HG02973 (cell line): ENCODE results near the gene ARHGAP27.
"Not testable (repeated sequence)": the region's sequence is repeated elsewhere in the genome, so short reads cannot be mapped to it uniquely, and the experiment has no call there.

ENCODE experiments used
- ATAC-seq: cut with Tn5 transposase; IDR thresholded peaks from one replicate; pipeline ENCODE4 v1.9.1; 2021; ENCODE audit warnings: moderate library complexity; ENCODE audit not compliant: unreplicated experiment

The ARHGAP27 gene

DNA sequence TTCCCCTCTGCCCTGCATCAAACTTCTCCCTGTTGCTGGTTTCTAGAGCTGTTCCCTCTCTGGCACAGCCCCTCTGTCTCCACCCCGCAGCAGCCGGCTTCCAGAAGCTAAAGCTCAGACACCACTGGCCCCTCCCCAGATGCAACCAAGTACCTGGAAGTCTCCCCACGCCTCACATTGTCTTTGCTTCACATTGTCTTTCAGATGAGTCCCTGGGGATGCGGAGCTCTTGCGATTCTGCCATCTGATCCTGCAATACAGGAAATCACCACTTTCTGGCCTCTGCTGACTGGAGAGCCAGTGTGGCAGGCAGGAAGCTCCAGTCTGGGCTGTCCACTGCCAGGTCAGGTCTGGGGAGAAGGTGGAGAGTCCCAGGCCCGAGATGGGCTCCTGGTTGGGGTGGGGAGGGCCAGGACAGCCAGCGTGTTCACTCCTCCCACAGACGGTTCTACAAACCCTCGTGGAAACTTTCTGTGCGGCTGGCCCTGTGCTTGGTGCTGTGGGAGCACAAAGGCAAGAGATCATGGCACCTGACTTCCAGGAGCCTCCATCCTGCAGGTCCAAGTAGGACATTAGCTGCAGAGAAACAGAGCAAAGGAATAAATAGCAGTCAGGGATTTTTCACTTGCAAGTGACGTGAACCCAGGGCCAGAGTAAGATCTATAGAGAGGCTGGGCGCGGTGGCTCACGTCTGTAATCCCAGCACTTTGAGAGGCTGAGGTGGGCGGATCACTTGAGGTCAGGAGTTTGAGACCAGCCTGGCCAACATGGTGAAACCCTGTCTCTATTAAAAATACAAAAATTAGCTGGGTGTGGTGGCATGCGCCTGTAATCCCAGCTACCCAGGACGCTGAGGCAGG lies 67.9 kb downstream of the ARHGAP27 start:
- ATAC-seq = no peak

DNA sequence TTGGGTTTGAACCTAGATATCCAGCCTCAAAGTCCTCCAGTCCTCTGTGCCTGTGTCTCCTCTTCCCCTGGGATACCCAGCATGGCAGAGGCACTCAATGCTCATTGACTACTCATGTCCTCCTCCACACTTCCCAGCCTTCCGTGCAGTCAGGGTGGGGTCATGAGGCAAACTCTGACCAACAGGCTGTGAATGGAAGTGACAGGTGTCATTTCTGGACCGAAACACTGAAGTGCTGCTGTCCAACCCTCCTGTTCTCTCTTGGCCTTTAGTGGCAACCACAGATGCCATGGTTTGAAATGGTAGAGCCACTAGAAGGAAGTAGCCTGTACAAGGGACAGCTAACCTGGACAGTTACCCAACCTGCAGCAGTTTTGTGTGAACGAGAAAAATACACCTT lies 69.2 kb downstream of the ARHGAP27 start:
- ATAC-seq = no peak

DNA sequence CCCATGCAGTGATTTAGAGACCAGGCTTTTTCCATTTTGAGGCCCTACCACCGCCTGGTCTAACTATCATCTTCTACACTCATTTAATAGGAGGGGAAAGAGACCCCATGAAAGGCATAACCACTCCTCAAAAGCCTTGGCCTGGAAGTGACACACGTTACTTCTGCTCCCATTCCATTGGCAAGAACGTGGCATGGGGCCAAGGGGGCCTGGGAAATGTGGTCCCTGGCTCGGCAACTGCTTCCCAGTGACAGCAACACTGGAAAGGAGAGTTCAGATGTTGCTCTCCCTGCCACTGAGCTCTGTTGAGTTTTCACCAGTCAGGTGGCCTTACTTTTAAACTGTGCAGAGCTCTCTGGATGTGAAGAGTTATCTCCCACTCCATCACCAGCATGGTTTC lies 70.7 kb downstream of the ARHGAP27 start:
- no peak for ATAC-seq

DNA sequence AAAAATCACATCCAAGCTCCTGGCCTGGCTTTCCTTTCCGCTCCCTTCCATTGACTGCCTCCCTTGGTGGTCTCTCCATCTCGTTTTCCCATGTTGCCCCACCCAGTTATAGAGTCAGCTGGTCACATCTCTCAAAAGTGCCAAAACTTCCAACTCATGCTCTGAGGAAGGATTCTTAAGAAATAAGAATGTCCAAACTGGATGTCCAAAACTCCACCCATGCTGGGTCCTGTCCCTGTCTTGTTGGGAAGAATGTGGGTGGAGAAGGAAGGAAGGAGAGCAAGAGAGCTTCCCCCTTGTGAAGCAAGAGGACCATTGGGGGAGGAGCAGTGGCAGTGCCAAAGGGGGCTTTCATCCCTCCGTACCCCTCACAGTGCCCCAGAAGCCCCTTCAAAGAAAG lies 71.2 kb downstream of the ARHGAP27 start:
- no peak for ATAC-seq

DNA sequence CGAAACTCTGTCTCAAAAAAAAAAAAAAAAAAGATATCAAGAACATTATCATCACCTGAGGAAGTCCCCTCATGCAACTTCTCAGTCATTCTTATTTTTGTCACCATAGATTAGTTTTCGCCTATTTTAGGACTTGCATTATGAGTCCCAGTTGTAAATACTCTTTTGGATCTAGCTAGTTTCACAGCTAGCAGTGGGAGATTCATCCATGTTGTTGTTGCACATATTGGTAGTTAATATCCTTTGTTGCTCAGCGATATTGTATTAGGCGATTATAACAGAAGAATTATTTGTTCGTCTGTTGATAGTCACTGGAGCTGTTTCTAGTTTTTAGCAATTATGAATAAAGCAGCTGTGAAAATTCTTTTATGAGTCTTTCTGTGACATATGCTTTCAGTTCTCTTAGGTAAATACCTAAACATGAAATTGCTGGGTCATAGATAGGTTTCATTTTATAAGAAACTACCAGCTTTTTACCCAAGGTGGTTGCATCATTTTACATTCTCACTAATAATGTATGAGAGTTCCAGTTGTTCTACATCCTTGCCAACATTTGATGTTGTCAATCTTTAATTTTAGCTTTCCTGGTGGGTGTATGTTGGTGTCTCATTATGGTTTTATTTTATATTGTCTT lies 75.2 kb downstream of the ARHGAP27 start:
- no peak for ATAC-seq

DNA sequence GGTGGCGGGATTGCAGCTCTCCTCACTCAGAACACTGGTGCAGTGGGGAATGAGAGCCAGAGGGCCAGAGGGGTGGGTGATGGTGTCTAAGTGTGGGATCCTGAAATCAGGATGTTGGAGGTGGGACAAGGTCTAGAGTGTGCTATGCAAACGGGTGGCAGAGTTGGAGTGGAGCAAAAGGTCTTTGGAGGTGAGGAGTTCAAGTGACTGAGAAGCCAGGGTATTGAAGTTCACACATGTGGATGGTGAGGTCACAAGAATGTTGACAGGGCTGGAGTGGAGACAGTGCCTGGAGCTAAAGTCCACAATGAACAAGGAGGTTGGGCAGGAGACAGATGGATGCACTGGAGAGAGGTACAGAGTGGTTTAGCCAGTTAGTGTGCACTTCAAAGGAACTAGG lies 77.6 kb downstream of the ARHGAP27 start:
- ATAC-seq = no peak

DNA sequence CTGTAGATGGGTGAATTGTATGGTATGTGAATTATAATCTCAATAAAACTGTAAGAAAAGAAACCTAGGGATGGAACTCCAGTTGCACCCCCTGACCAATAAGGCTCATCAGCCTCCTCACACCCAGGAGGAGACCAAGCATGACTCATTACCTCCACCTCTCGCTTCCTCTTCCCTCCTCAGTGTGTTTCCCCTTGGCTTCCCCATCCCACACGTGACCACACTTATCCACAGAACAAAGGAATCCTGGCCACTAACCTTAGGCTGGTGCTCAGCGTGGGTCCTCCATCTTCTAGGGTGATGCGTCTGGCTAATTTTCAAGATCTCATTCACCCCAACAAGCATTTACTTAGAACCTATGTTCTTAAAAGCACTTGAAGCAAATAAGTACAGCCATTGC lies 79.6 kb downstream of the ARHGAP27 start:
- ATAC-seq = no peak

DNA sequence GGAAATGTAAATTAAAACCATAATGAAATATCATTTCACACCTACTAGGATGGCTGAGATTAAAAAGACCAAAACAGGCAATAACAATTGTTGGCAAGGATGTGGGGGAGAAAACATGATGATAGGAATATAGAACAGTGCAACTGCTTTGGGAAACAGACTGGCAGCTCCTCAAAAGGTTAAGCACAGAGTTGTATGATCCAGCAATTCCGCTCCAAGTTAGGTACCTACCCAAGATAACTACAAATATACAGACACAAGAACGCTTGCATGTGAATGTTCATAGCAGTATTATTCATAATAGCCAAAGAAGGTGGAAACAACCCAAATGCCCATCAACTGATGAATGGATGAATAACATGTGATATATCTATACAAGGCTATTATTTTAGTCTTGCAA lies 80.8 kb downstream of the ARHGAP27 start:
- no peak for ATAC-seq

DNA sequence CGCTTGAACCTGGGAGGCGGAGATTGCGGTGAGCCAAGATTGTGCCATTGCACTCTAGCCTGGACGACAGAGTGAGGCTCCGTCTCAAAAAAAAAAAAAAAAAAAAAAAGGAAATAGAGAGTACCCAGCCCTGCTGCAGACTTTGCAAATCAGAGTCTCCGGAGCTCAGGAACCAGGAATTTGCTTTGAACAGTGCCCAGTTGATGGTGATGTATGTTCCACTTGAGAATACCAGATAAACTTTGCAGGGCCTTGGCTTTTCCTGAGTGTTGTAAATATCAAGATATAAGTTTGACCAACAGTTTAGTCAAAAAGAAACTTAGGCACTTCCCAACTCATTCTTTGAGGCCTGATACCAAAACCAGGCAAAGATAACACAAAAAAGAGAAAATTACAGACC lies 85.2 kb downstream of the ARHGAP27 start:
- ATAC-seq = no peak

DNA sequence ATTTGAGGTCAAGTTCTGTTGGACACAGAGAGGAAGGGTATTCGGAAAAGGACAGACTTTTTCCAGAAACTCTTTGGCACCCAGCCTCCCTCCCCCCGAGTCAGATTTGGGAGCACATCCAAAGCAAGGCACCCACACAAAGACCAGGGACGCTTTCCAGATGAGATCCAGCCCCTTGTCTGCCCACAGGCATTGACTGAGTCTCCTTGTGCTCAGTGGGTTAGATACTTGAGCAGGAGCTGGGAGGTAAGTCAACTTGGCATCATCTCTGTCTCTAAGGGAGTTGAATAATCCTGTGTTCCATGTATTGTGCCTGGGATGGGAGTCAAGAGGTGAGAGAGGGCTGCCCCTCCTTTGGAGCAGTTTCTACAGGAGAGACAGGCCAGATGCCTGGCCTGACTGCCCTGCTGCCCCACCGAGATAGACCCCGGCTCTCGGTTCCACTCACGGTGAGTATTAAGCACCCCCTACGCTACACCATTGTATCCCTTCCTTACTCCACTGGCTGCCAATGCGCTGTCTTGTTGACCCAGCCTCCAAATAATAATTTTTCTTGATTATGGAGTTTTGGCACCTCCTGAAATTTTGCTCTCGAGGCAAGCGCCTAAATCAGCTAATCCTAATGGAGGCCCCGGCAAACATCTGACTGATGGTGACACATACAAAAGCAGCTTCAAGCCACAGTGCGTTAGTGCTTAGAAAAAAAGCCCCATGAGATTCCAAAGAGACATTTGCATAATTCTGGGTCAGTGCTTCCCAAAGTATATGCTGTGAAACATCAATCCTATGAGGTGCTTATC lies 86.3 kb downstream of the ARHGAP27 start:
- ATAC-seq = no peak

DNA sequence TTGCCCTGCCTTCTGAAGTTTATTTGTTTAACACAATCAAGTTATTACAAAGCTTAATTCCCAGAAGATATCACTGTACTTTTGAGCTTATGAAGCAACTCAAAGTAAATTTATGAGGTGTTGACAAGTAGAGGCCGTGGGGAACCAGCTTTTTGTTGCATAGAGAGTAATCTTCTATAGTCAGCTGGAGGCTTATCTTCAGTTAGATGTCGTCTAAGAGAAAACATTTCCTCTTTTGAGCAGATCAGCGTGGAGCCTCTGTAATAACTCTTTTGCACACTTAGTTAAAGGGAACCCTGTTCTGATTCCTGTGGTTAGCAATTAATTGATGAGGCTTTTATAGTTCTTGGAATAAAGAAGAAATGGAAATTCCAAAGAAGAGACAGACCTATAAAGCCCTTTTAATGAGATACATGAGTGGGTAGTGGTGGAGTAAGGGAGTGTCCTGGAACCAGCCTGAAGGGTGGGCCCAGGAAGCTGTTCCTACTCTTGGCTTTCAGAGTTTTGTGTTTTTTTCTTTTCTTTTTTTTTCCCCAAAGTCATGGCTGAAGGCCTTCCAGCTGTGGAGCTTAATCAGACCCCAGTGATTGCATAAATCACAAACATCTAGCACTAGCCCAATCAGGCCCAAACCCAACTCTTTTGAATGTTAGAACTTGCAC lies 87.0 kb downstream of the ARHGAP27 start:
- ATAC-seq = no peak

DNA sequence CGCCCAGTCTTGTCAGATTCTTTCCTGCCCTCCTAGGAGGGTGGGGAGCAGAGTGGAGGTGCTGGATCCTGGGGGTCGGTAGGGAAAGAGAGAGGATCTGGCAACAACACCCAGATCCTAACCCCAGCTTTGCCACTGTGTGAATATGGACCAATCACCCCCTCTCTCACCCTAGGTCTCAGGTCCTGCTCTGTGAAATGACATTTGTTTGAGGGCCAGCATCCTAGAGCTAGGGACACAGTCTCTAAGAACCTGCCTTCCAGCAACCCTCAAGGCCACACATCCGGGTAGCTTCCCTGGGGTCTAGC lies 87.5 kb downstream of the ARHGAP27 start:
- ATAC-seq = no peak

DNA sequence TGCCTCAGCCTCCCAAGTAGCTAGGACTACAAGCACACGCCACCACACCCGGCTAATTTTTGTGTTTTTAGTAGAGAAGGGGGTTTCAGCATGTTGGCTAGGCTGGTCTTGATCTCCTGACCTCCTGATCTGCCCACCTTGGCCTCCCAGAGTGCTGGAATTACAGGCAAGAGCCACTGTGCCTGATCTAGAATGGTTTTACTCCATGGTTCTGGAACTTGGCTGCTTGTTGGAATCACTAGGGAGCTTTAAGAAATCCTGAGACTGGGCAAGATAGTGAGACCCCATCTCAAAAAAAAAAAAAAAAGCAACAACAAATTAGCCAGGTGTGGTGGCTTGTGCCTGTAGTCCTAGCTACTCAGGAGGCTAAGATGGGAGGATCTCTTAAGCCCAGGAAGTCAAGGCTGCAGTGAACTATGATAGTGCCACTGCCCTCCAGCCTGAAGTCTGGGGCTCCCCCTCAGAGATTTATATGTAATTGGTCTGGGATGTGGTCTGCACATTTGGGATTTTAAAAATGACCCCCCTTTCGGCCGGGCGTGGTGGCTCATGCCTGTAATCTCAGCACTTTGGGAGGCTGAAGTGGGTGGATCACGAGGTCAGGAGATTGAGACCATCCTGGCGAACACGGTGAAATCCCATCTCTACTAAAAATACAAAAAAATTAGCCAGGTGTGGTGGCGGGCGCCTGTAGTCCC lies 88.6 kb downstream of the ARHGAP27 start:
- not testable (repeated sequence) for ATAC-seq
